Measurements from ENCODE around the gene MBNL1.
A peak's percentile ranks its signal among the peaks of the same experiment; 100 is the strongest.

The MBNL1 gene

DNA sequence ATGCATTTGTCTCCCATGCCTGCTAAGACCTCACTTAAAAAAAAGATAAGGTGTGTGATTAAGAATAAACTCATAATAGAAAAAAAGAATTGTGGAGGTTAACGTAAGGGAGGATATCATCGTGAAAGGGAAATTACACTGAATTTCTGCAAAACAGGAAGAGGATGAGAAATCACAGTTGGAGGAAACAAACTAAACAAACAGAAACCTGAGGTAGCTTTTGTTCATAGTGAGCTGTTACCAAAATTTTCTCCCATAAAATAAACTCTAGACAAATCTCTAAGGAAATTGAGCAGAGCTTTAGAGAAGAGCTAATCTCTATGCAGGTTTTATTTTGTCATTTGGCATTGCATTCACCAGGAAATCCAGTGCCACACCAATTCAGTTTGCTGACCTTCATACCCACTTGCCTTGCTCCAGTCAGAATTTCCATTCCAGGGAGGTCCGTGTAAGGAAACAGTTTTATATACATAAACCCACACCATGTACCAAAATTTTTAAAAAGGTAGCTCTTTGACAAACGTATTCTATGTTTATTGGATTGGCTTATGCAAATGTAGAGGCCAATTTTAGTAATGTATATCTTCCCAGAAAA, 231.2 kb downstream of the MBNL1 start:
- Mint-ChIP-seq H3K9me3 (peaks cover 4% of the 10 kb centered on the region), H3K36me3 (ENCODE audit: low read depth) (no peaks in the 10 kb centered on the region), H3K4me3 (no peak overlapping the region), H3K27me3 (ENCODE audit: low read depth, poor library complexity) (no peaks in the 10 kb centered on the region), H3K27ac (peak overlapping the region; percentile 22), H3K4me1 (peaks cover 16% of the 10 kb centered on the region)
- DNase-seq: no peak
- TF ChIP-seq, protein P1, sequence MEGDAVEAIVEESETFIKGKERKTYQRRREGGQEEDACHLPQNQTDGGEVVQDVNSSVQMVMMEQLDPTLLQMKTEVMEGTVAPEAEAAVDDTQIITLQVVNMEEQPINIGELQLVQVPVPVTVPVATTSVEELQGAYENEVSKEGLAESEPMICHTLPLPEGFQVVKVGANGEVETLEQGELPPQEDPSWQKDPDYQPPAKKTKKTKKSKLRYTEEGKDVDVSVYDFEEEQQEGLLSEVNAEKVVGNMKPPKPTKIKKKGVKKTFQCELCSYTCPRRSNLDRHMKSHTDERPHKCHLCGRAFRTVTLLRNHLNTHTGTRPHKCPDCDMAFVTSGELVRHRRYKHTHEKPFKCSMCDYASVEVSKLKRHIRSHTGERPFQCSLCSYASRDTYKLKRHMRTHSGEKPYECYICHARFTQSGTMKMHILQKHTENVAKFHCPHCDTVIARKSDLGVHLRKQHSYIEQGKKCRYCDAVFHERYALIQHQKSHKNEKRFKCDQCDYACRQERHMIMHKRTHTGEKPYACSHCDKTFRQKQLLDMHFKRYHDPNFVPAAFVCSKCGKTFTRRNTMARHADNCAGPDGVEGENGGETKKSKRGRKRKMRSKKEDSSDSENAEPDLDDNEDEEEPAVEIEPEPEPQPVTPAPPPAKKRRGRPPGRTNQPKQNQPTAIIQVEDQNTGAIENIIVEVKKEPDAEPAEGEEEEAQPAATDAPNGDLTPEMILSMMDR (IDR thresholded peaks at IDR 0.05): no peak

DNA sequence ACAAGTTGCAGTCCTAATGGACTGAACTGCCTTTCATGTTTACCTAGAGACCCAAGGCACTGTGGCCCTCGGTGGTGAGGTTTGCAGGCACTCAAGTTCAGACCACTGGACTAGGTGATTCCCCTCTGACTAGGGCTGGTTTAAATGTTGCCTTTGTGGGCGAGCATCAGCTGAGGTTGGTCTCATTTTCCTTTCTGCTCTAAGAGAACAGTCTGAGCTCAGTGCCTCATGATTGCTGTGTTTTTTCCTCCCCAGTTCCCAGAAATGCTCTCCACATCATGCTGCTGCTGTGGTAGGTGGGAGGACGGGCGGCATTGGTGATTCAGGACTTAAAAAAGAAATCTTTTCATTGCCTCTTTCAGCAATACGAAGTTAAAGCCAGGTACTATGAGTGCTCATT, 237.2 kb downstream of the MBNL1 start:
- Mint-ChIP-seq H3K4me3 (no peak overlapping the region), H3K27ac (no peak overlapping the region), H3K27me3 (ENCODE audit: low read depth, poor library complexity) (no peaks in the 10 kb centered on the region), H3K4me1 (no peaks in the 10 kb centered on the region), H3K36me3 (ENCODE audit: low read depth) (no peaks in the 10 kb centered on the region), H3K9me3 (peaks cover 4% of the 10 kb centered on the region)
- TF ChIP-seq, protein P1 (IDR thresholded peaks at IDR 0.05): no peak
- no peak for DNase-seq

DNA sequence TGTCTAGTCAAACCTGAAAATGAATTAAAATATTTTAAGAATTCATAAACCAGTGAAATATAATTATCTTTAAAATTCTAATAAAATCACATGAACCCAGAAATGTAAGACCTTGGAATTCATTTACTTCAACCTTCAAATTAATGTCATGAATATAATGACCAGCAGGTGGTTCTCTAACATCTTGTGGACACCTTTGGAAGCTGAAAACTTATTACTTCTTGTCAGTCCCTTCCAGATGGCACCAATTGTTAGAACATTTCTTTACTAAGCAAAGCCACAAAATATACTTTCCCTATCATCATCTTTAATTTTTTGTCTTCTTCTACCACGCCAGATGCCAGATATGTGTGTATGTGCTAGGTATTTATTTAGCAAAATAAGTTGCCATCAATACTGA, 240.0 kb downstream of the MBNL1 start:
- H3K4me3 Mint-ChIP-seq: no peak overlapping the region
- no peaks in the 10 kb centered on the region for H3K27me3 Mint-ChIP-seq (ENCODE audit: low read depth, poor library complexity)
- H3K9me3 Mint-ChIP-seq: no peaks in the 10 kb centered on the region
- DNase-seq: no peak
- no peaks in the 10 kb centered on the region for H3K4me1 Mint-ChIP-seq
- no peaks in the 10 kb centered on the region for H3K36me3 Mint-ChIP-seq (ENCODE audit: low read depth)
- H3K27ac Mint-ChIP-seq: no peak overlapping the region
- TF ChIP-seq, protein P1 (IDR thresholded peaks at IDR 0.05): peak; percentile 22

DNA sequence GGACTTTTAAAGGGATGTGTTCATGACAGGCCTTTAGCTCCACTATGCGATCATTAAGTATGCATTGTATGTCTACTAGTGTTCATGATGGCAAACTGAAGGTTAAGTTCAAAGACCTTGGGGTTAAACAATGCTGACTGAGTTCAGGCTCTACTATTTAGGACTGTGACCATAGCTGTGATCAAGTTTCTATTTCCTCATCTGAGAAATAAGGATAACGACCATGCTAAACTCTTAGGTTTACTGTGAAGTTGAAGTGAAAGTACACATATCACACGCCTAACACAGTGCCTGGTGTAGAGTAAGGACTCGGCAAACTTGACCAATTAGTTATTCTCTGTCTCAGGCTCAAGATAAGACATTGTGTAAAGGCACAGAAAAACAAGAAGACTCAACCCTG, 243.2 kb downstream of the MBNL1 start:
- Mint-ChIP-seq H3K9me3 (no peaks in the 10 kb centered on the region), H3K4me1 (peaks cover 5% of the 10 kb centered on the region), H3K36me3 (ENCODE audit: low read depth) (no peaks in the 10 kb centered on the region), H3K27me3 (ENCODE audit: low read depth, poor library complexity) (peaks cover 3% of the 10 kb centered on the region), H3K4me3 (no peak overlapping the region), H3K27ac (no peak overlapping the region)
- TF ChIP-seq, protein P1 (IDR thresholded peaks at IDR 0.05): no peak
- no peak for DNase-seq

DNA sequence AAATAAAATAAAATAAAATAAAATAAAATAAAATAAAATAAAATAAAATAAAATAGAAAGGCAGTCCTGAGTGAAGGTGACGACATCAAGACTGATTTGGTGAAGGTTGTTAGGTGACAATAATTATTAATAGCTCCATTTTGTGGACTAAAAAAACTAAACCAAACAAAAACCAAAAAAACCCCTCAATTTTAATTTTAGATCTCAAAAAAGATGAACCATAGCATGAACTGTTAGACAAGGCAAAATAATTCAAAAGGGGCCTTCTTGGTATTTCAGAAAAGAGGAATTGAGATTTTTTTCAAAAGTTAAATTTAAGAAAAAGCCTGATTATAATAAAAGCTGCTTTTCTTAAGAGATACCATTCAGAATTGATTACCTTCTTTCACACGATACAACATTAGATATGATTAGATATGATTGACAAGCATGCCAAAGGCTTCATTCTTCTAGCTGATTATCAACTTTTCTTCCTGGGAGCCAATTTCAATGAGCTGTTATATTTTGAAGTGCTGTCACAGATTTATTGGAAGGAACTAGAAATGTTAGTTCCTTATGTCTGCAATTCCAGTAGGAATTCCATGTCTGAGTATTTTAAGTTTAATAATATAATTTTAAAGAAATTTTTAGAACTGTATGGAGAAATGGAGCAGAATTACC, 244.7 kb downstream of the MBNL1 start:
- H3K9me3 Mint-ChIP-seq: no peaks in the 10 kb centered on the region
- H3K4me3 Mint-ChIP-seq: no peak overlapping the region
- no peak for DNase-seq

More for the DNA sequence above, 244.7 kb downstream of the MBNL1 start:
- peaks cover 3% of the 10 kb centered on the region for H3K27me3 Mint-ChIP-seq (ENCODE audit: low read depth, poor library complexity)
- H3K36me3 Mint-ChIP-seq (ENCODE audit: low read depth): no peaks in the 10 kb centered on the region
- TF ChIP-seq, protein P1 (IDR thresholded peaks at IDR 0.05): no peak
- H3K27ac Mint-ChIP-seq: no peak overlapping the region
- peaks cover 5% of the 10 kb centered on the region for H3K4me1 Mint-ChIP-seq

All from nephron progenitor cell (in vitro differentiated cells).